NT2/D1 (cell line): ENCODE data around the gene NF1.

ENCODE experiments used
- SUZ12 ChIP-seq: IDR thresholded peaks from 2 replicates; pipeline ENCODE4 v1.6.1; 2011; ENCODE audit not compliant: insufficient read length, insufficient read depth; ENCODE audit errors: extremely low read depth
- YY1 ChIP-seq: IDR thresholded peaks from 2 replicates; pipeline ENCODE4 v1.6.1; 2011; ENCODE audit not compliant: insufficient read length, insufficient read depth
- ZNF274 ChIP-seq: IDR thresholded peaks from 2 replicates; pipeline ENCODE4 v1.6.1; 2011; ENCODE audit warnings: mild to moderate bottlenecking, low read depth, low read length

GRCh38 chr17:31079731-31080130 lies 15.0 kb upstream of the NF1 start:
- TF ChIP-seq YY1 (no peak), ZNF274 (no peak), SUZ12 (no peak)
